Neutrophil (primary cell): Measurements from ENCODE around the gene MYO16.

Experiments used
- H3K27ac ChIP-seq: fragments of 200-600 bp; sonication (generic); 2 replicates; pipeline ENCODE4 v1.5.1; 2016; ENCODE audit warnings: mild to moderate bottlenecking, moderate library complexity
- H3K27me3 ChIP-seq: fragments of 200-600 bp; sonication (generic); 2 replicates; pipeline ENCODE4 v1.6.0; 2016; ENCODE audit warnings: mild to moderate bottlenecking
- H3K36me3 ChIP-seq: fragments of 200-600 bp; sonication (generic); 2 replicates; pipeline ENCODE4 v1.5.1; 2017
- H3K4me1 ChIP-seq, 2 experiments: fragments of 200-600 bp in 1 of 2; sonication (generic) in 1 of 2; 1 replicate in 1 of 2; 2 replicates in 1 of 2; pipeline versions ENCODE4 v1.5.1 to v1.6.1; 2013 to 2016; ENCODE audit warnings: low read depth in 1 of 2, low read length in 1 of 2, mild to moderate bottlenecking in 1 of 2, moderate library complexity in 1 of 2; ENCODE audit not compliant: control insufficient read depth in 1 of 2, insufficient read depth in 1 of 2
- H3K4me3 ChIP-seq, 2 experiments: fragments of 200-600 bp in 1 of 2; sonication (generic) in 1 of 2; 1 replicate in 1 of 2; 2 replicates in 1 of 2; pipeline ENCODE4 v1.5.1; 2013 to 2016; ENCODE audit warnings: low read depth in 1 of 2, low read length in 1 of 2, mild to moderate bottlenecking in 1 of 2, moderate library complexity in 1 of 2
- H3K9me3 ChIP-seq: fragments of 200-600 bp; sonication (generic); 2 replicates; pipeline ENCODE4 v1.5.1; 2016
- CTCF ChIP-seq: fragments of 200-600 bp; sonication (generic); IDR thresholded peaks from 2 replicates; pipeline ENCODE4 v1.5.1; 2016; ENCODE audit warnings: antibody characterized with exemption

Gene MYO16

GRCh38 chr13:109148243-109148642, 518.8 kb downstream of the MYO16 start:
- H3K4me1 ChIP-seq = peaks cover 0 to 5% of the 10 kb centered on the region in 2 experiments
- H3K9me3 ChIP-seq = no peaks in the 10 kb centered on the region
- no peak overlapping the region for H3K4me3 ChIP-seq
- H3K27ac ChIP-seq = no peak overlapping the region
- TF ChIP-seq CTCF = no peak
- no peaks in the 10 kb centered on the region for H3K27me3 ChIP-seq
- no peaks in the 10 kb centered on the region for H3K36me3 ChIP-seq

GRCh38 chr13:109150696-109151095, 521.3 kb downstream of the MYO16 start:
- Histone ChIP-seq H3K36me3 (no peaks in the 10 kb centered on the region), H3K4me3 (no peak overlapping the region), H3K27ac (no peak overlapping the region), H3K4me1 (peaks cover 0 to 2% of the 10 kb centered on the region in 2 experiments), H3K9me3 (no peaks in the 10 kb centered on the region), H3K27me3 (no peaks in the 10 kb centered on the region)
- no peak for TF ChIP-seq CTCF

- H3K4me1 ChIP-seq = no peaks in the 10 kb centered on the region
- H3K27me3 ChIP-seq = no peaks in the 10 kb centered on the region
- no peaks in the 10 kb centered on the region for H3K36me3 ChIP-seq
- H3K27ac ChIP-seq = no peak overlapping the region
- no peak overlapping the region for H3K4me3 ChIP-seq
- no peaks in the 10 kb centered on the region for H3K9me3 ChIP-seq
- no peak for TF ChIP-seq CTCF
Measured at GRCh38 chr13:109151255-109151654, 521.8 kb downstream of the MYO16 start.

- no peak overlapping the region for H3K27ac ChIP-seq
- H3K9me3 ChIP-seq = no peaks in the 10 kb centered on the region
- no peaks in the 10 kb centered on the region for H3K4me1 ChIP-seq
- no peak for TF ChIP-seq CTCF
- no peaks in the 10 kb centered on the region for H3K27me3 ChIP-seq
- no peak overlapping the region for H3K4me3 ChIP-seq
- H3K36me3 ChIP-seq = no peaks in the 10 kb centered on the region
Measured at GRCh38 chr13:109151696-109152095, 522.3 kb downstream of the MYO16 start.

GRCh38 chr13:109152311-109152820, 523.0 kb downstream of the MYO16 start:
- Histone ChIP-seq H3K4me3 (no peak overlapping the region), H3K9me3 (no peaks in the 10 kb centered on the region), H3K27ac (no peak overlapping the region), H3K27me3 (no peaks in the 10 kb centered on the region), H3K36me3 (no peaks in the 10 kb centered on the region), H3K4me1 (no peaks in the 10 kb centered on the region)
- TF ChIP-seq CTCF = no peak

GRCh38 chr13:109152941-109153340, 523.5 kb downstream of the MYO16 start:
- no peak overlapping the region for H3K4me3 ChIP-seq
- no peak for TF ChIP-seq CTCF
- no peaks in the 10 kb centered on the region for H3K9me3 ChIP-seq
- no peaks in the 10 kb centered on the region for H3K4me1 ChIP-seq
- H3K27me3 ChIP-seq = no peaks in the 10 kb centered on the region
- no peaks in the 10 kb centered on the region for H3K36me3 ChIP-seq
- no peak overlapping the region for H3K27ac ChIP-seq
